Smooth muscle cell of the pulmonary artery (primary cell): Measurements from ENCODE around the gene GDF10. TPM values are rescaled to one million over a fixed set of nuclear protein-coding genes. Genes with fewer than 3 reads are reported as not detected.

ENCODE experiments used
- total RNA-seq: library from RNA; depleted of rRNA; stranded (reverse); fragments of >200 nt; gene quantifications from 2 replicates; pipeline ENCODE4 v1.2.3, GENCODE V29; 2014

The GDF10 gene, protein sequence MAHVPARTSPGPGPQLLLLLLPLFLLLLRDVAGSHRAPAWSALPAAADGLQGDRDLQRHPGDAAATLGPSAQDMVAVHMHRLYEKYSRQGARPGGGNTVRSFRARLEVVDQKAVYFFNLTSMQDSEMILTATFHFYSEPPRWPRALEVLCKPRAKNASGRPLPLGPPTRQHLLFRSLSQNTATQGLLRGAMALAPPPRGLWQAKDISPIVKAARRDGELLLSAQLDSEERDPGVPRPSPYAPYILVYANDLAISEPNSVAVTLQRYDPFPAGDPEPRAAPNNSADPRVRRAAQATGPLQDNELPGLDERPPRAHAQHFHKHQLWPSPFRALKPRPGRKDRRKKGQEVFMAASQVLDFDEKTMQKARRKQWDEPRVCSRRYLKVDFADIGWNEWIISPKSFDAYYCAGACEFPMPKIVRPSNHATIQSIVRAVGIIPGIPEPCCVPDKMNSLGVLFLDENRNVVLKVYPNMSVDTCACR
- total RNA-seq = 0.03 and 5.5 TPM in 2 replicates

DNA sequence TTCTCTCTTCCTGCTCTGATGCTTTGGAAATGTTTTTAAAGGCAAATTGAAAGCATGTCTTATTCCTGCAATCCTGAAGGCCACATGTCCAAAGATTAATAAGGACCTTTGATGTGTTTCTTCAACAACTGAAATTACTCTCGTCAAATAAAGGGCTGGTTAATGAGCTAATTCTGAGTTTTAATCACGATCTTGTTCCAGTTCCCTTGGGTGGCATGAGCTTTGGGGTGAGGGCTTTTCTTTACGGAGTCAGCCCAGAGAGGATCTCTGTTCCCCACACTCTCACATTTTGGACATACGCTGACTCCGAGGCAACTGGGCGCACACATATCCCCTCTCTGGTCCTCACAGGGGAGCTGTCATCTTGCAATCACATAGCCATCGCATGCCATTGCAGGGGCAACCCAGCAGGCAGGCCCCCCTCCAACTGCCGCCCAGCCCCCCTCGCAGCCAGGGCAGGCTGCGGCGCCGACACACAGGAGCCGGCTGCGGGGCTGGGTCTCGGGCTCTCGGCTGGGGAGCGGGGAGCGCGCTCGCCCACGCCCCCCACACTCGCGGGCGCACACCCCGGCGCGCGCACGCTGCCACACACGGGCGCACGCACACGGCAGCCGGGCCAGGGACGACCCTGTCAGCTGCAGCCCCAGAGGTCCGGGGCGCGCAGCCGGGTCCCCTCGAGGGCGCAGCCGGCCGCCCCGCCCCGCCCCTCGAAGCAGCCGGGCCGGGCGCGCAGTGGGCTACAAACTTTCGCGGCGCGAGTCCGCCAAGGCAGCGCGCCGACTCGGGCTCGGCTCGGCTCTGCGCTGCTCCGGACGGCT is at the start of gene GDF10:
Gene GDF10, plus strand, starts transcription at position 587 of the 818 bp plus-strand sequence. CDS start 455 bp downstream, outside the sequence.

DNA sequence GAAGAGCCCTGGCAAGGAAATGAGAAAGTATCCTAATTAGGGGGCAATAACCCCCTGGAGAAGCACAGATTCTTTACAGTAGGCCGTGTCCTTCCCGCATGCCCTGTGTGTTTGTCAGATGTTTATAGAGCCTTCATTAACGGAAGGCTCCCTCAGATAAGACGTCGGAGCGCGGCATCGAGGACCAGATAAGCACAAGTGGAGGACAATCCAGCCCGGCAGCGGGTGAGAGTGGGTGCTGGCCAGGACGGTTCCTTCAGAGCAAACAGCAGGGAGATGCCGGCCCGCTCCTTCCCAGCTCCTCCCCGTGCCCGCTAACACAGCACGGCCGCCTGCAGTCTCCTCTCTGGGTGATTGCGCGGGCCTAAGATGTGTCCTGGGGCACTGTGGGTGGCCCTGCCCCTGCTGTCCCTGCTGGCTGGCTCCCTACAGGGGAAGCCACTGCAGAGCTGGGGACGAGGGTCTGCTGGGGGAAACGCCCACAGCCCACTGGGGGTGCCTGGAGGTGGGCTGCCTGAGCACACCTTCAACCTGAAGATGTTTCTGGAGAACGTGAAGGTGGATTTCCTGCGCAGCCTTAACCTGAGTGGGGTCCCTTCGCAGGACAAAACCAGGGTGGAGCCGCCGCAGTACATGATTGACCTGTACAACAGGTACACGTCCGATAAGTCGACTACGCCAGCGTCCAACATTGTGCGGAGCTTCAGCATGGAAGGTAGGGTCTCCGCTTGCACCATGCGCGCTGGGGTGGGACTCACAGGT is 22.5 kb downstream of the GDF10 start, which contains the start of gene GDF2:
Gene GDF2, plus strand, starts transcription at position 155 of the 762 bp plus-strand sequence. Its CDS starts 215 bp downstream, at position 370.

DNA sequence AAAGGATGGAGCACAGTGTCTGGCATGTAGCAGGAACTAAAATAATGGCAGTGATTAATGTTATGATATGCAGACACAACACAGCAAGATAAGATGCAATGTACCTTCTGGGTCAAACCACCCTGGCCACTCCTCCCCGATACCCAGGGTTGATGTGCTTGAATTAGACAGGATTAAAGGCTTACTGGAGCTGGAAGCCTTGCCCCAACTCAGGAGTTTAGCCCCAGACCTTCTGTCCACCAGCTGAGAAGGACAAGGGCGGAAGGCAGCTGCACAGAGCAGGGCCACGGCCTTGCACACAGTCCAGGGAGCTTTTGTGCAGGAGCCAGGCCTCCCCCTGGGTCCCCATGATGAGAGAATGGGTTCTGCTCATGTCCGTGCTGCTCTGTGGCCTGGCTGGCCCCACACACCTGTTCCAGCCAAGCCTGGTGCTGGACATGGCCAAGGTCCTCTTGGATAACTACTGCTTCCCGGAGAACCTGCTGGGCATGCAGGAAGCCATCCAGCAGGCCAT is 48.2 kb downstream of the GDF10 start, which contains the start of gene RBP3:
Gene RBP3, plus strand, starts transcription at position 226 of the 514 bp plus-strand sequence. Its CDS starts 122 bp downstream, at position 348.

Other genes starting within 250 kb of the GDF10 start
- not detected in 2 replicates for gene GDF2, start 22.3 kb downstream of the GDF10 start, total RNA-seq
- not detected in 2 replicates for gene RBP3, start 48.2 kb downstream of the GDF10 start, total RNA-seq
- 0.13 TPM in 1 of 2 replicates, not detected in the other for gene ZNF488, start 84.1 kb downstream of the GDF10 start, total RNA-seq
- 0.07 TPM in 1 of 2 replicates, not detected in the other for gene ANXA8, start 183.9 kb downstream of the GDF10 start, total RNA-seq
- gene FAM25G, start 191.5 kb downstream of the GDF10 start, total RNA-seq = not detected in 2 replicates
- gene AGAP9, start 223.4 kb downstream of the GDF10 start, total RNA-seq = 2.2 and 4.0 TPM in 2 replicates